GM18867 (cell line): ENCODE results near the gene YTHDF1.
"Not testable (repeated sequence)": the region's sequence is repeated elsewhere in the genome, so short reads cannot be mapped to it uniquely, and the experiment has no call there.

Experiments used
- ATAC-seq: cut with Tn5 transposase; IDR thresholded peaks from one replicate; pipeline ENCODE4 v1.9.1; 2021; ENCODE audit warnings: mild to moderate bottlenecking, moderate library complexity; ENCODE audit not compliant: unreplicated experiment

The YTHDF1 gene

DNA sequence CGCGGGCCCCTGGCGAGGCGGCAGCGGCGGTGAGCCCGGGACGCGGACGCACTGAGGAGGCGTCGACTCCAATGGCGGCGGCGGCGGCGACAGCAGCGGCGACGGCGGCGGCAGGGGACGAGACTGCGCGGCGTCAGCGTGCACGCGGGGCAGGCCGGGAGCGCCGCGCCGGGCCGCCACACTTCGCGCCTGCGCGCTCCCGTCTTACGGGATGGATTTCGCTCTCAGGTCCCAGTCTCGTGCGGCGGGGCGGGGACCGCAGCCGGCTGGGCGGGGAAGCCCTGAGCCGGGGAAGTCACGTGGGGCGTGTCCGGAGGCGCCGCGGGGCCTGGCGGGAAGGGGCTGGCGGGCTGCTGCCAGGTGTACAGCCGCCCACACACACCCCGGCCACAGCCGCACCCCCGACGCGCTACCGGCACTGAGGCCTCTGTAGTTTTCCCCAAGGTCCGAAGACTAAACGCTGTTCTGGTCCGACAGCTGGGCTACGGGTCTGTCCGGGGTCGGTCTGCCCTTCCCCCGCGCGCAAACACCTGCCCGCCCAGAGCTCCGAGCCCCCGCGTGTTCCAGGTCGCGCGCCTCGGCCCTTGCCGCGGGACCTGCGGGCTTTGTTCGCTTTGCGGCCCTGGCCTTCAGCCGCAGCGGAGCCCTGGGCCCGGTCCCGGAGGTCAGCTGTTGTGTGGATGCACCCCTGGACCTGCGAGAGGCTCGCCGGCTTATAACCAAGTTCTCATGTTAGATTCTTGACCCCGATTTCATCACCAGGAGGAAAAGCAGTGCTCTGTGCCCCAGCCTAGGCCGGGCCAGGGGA, at the start of gene YTHDF1:
Gene YTHDF1 (minus strand): TSS at position 91 of the 808 bp plus-strand sequence. CDS start 239 bp downstream, outside the sequence.
- ATAC-seq: peak; percentile 84

DNA sequence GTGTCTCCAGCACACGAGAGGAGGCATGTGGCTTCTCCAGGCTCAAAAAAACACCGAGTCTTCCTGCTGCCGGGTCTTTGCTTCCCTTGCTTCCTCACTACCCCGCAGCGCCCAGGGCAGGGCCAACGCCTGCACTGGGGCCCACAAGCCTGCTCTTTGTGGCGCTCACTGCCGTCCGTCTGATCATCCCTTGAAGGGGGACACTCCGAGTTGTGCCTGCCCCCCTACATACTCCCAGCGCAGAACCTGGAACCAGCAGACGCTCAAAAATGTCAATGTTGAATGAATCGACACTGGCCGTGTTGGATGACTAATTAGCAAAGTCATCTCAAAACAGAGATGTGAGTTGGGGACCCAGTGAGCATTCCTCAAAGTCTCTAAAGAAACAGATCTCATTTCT, 48.6 kb upstream of the YTHDF1 start:
- no peak for ATAC-seq

DNA sequence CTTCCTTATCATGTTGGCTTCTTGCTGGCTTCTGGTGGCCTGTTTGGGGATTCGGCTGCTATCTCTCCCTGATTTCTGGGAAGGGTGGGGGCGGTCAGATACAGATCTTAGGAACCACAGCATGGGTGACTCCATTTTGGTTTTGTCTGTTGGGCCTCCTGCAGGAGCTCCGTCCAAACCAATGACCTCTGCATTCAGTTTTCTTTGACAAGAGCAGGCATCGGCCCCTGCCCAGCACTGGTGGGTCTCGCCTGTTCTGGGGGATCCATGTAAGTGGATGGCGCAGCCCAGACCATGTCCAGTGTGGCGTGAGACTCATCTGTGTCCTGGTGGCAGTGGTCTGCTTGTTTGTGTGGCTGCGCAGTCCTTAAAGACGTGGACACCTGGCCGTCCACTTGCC, 48.1 kb upstream of the YTHDF1 start:
- no peak for ATAC-seq

DNA sequence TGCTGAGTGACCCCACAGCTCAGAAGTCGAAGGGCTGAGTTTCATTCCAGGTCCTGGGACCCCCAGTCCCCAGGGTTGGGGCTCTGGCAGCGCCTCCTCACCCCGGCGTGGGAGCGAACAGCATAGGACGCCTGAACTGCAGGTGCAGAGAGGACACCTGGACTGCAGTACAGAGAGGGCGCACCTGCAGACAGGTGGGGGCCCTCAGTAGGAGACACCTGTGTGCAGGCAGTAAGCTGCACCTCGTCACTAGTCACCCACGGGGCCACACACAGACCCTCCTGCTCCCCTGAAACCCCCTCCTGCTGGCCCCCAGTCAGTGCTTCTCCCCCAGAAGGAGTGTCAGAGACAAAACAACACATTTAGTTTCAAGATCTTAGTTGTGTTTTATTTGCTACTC, 46.9 kb upstream of the YTHDF1 start:
- no peak for ATAC-seq

DNA sequence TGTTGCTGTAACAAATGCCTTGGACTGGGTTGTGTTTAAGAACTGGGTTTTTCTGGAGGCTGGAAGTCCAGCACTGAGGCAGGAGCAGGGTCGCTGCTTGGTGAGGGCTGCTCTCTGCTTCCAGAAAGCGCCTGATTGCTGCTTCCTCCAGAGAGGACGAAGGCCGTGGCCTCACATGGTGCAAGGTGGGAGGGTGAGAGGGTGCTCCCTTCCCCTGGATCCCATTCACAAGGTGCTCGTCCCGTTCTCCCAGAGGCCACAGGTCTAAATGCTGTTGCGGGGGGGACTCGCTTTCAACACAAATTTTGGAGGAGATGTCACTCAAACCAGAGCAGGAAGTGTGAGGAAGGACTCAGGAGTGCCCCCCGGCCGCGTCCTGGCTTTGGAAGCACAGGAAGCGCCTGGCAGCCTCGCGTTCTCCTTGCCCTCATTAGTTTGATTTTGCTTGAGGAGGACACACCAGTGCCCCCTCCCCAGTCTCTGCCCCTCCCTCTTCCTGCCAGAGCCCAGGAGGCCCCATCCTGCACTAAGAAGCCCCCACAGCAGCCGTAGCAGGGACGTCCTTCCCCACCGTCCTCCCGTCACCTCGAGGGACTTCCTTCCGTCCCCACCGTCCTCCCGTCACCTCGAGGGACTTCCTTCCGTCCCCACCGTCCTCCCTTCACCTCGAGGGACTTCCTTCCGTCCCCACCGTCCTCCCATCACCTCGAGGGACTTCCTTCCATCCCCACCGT, 46.0 kb upstream of the YTHDF1 start:
- ATAC-seq: no peak

DNA sequence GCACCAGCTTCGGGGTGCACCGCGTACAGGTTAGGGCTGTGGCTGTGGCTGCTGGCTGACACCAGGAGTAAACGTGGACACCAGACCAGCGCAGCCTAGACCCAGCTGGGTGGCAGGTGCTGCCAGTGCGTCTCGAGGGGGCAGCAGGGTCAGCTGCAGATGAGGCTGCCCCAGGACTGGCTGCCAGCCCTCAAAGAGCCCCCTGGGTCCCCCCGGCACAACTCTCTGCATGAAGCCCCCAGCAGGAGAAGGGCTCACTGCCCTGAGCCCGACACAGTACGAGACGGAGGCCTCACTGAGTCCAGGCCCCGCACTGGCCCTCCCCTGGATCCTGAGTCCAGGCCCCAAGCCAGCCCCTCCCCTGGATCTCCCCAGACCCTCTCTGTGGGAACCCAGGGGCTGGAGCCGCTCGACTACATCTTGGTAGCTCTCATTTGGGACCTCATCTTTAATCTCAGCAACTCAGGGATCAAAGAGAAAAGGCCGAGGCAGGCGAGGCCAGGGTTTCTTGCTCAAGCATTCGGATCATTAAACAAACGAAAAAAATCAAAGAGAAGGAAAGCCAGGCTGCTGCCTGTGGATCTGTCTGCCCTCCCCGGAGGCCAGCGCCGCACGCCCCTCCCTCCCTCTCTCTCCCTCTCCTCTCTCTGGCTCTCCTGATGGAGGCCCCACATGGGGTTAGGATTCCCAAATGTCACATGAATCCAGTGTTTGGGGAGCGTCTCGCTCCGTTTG, 45.3 kb upstream of the YTHDF1 start:
- no peak for ATAC-seq

DNA sequence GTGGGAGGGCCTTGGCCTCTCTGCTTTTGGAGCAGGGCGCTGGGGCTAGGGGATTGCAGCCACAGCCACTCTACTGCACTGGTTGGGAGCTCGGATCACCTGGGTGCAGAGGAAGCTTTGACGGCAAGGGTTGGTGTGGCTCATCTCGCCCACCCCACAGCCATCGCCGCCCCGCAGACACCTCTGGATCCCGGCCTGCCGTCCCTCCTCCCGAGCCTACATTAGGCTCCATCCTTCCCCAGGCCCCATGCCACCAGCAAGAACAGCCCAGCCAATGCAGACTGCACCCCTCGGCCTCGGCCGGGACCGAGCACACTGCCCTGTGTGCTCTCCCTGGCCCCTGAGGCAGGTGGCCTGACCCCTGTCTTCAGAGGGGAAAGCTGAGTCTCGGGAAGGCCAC, 44.6 kb upstream of the YTHDF1 start:
- no peak for ATAC-seq

DNA sequence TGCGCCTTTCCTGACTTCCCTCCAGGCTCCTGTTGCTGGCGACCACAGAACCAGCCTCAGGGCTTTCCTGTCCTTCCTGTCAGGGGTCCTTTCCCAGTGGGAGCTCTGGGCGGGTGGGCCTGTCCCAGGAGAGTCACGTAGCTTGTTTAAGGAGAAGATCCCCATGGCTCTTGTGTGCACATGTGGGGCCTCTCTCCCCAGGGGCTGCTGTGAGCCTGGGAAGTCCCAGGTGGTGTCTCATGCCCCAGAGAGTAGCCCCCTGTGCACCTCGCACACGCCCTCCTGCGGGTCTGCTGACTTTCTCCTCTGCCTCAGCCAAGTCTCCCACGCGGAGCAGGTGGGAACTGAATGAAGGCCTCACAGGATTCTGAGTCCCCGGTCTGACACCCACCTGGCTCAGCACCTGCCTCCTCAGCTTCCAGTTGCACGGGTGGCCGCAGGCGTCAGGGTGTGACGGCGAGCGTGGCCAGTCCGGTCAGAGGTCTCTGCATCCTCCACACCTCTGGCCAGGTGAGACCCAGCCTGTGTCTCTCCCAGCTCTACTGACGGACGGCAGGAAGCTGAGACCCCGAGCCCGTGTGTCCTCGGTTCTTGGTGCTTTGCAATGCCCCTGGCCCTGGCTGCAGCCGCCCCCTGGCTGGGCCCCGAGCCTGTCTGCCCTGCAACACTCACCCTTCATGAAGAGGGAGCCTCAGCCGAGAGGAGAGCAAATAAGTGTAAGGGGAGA, 44.0 kb upstream of the YTHDF1 start:
- ATAC-seq: no peak

DNA sequence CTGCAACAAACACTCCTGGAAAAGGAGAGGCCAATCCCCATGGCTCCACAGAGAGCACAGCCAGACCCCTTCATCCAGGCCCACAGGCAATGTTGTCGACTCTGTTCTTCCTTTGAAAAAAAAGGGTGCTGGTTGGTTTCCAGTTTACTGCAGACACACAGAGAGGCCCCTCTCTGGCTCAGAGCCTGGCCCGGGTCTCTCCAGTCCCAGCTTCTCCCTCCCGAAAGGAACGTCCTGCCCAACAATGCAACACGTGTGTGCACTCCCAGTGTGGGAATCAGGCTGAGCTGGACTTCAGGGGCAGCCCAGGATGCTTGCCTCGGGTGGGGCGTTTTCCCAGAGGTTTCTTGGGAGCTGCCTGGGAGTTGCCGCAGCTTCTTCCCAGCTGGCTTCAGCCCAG, 42.9 kb upstream of the YTHDF1 start:
- ATAC-seq: no peak

DNA sequence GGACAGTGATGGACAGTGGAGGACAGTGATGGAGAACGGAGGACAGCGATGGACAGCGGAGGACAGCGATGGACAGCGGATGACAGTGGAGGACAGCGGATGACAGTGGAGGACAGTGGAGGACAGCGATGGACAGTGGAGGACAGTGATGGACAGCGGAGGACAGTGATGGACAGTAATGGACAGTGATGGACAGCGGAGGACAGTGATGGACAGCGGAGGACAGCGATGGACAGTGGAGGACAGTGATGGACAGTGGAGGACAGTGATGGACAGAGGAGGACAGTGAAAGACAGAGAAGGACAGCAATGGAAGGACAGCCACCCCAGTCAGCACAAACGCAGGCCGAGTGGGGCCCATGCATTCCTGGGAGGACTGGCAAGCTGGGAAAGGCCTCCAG, 41.7 kb upstream of the YTHDF1 start:
- ATAC-seq: no peak

DNA sequence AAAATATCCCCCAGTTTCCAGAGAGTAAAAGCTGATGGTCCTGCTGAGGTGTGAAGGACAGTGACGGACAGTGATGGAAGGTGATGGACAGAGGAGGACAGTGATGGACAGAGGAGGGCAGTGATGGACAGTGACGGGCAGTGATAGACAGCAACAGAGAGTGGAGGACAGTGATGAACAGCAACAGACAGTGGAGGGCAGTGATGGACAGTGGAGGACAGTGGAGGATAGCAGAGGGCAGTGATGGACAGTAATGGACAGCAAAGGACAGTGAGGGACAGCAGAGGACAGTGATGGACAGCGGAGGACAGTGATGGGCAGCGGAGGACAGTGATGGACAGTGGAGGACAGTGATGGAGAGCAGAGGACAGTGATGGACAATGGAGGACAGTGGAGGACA, 41.0 kb upstream of the YTHDF1 start:
- ATAC-seq: no peak

DNA sequence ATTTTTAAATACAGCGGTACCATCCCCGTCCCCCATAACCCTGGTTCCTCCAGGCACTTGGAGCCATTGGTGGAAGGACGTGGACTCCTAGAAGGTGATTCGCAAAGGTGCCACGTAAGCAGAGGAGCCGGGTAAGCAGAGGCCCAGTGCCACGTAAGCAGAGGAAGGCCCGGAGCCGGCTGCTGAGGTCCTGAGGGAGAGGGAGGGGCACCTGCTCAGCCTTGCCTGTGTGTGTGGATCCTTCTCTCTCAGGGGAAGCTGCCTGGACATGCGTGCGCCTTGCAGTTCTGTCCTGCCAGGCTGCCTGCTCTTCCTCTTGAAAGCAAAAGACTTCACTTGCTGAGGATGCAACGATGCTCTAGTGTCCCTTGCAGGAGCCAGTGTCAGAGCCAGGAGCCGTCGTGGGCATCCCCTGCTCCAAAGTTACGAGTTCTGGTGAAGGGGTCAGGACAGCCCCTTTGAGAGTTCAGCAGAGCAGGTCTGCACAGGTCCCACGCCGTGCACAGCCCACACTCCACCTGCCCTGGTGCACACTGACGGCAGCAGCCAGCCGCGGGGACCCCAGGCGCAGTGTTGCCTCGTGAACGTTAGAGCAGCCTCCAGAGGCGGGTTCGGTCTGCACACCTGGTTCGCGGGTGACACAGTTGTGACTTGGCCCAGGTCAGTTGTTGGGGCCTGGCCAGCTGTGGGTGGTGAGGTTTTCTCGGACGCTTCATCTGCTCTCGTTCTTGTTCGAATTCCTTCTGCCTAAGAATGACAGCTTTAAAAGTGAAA, 40.2 kb upstream of the YTHDF1 start:
- ATAC-seq: no peak

DNA sequence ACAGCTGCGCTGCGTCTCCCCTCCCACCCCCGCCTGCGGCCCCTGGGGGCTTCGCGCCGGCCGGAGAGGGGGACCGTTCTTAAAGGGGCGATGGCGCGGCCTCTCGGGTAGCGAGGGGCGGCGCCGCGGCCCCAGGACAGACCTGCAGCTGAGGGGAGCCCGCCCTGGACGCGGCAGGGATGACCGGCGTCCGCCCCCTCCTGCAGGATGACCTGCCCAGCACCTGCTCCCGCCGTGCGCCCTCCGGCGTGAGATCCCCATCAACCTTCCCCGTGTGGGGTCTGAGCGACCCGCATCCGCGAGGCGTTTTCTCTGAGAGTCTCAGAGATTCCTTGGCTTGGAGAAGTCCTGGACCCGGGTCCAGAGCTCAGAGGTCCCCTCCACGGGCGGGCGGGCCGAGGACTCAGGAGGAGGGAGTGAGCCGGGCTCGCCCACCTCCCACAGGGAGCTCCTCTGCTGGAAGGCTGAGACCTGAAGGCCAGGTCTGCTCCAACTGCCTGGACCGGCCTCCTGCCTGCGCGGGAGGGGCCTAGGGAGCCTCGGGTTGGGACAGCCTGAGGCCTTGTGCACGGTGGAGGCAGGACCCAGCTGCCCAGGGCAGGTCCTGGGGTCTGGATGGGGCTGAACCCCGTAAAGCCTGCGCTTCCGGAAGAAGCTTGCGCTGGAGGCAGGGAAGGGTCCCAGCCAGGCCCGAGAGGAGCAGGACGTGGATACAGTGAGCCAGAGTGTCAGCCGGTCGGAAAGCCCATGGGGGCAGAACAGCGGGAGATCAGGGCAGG, 38.9 kb upstream of the YTHDF1 start:
- ATAC-seq: no peak

DNA sequence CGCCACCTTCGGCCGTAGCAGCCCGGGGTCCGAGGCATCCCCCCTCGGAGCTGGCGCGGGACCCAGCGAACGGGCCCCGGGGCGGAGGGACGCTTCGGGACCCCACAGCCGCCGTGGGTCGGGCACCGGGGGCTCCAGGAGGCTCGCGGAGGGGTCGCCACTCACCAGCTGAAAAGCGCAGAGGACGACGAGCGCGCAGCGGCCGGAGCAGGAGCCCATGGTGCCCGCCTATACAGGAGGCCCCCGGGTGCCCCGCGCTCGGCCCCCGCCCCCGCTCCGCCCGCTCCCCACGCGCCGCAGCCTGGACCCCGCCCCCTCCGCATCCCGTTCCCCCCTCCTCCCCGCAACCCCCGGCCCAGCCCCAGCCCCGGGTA, 38.3 kb upstream of the YTHDF1 start, which contains the start of gene NKAIN4:
Gene NKAIN4 (minus strand): TSS at position 232 of the 374 bp plus-strand sequence. CDS start 13 bp downstream, at position 219.
- ATAC-seq: no peak

DNA sequence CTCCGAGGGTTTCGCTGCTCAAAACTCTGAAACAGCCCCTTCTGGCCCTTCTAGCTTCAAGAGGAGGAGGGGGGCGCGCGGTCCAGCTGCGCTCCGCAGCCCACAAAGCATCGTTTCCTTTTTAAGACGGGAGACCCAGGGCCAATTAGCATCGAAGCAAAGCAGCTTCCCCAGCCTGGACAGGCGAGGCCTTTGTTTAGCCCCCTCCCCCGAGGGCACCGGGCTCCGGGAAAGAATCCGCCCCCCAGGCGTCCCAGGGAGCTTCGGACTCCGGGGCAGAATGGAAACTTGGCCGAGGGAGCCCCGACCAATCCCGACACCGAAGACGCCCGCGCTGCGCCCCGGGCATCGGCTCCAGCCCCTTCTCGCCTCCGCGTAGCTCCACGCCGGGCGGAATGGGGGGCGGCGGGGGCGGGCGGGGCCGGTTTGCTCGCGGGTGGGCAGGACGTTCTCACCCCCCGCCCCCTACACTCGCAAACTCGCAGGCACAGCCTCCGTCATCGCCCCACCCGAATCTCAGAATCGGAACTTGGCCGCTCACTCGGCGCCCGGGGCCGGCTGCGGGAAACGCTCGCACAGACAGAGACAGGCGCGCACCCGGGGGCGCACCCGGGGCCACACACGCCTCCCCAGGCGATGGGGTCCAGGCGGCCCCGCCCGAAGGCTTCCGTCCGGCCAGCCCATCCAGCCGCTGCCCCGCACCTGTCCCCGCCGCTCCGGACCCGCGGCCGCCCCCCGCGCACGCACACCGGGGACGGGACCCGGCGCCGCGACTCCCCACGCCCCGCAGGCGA, 37.7 kb upstream of the YTHDF1 start:
- no peak for ATAC-seq

DNA sequence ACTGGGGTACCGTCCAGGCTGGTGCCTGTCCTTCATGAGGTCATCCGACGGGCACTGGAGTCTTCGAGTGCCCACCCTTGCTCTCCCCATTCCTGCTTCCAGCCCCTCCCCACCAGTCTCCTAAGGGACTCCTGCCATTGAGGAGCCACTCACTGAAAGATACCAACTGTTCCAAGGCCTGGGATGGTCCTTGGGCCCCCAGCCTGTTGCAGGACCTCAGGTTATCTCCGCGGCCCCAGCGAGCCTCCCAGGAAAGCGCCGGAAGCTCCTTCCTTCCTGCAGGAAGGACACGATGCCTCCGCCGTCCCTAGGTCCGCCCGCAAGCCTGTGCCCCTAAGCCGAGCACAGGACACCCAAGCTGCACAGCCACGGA, 37.1 kb upstream of the YTHDF1 start:
- no peak for ATAC-seq

DNA sequence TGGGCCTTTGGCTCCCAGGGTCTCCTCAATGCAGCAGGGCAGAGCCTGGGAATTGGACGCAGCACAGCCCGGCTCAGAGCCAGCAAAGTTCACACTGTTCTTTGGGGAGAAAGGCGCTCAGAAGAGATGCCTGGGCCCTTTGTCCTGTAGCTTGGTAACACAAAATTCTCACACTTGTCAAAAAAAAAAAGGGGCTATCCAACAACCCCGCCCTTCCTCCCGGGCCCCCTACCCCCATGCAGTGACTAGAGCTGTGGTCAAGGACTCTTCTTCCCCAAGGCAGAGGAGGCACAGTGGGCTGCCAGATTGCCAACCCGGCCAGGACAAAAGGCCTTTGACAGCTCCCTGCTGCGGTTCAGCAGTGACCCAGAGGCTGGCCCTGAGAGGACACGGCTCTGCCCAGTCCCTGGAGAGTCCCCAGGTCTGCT, 36.4 kb upstream of the YTHDF1 start:
- no peak for ATAC-seq

DNA sequence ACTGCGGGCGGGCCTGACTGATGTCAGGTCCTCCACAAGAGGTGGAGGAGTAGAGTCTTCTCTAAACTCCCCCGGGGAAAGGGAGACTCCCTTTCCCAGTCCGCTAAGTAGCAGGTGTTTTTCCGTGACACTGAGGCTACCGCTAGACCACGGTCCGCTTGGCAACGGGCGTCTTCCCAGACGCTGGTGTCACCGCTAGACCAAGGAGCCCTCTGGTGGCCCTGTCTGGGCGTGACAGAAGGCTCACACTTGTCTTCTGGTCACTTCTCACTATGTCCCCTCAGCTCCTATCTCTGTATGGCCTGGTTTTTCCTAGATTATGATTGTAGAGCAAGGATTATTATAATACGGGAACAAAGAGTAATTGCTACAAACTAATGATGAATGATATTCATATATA, 35.4 kb upstream of the YTHDF1 start:
- ATAC-seq: not testable (repeated sequence)

DNA sequence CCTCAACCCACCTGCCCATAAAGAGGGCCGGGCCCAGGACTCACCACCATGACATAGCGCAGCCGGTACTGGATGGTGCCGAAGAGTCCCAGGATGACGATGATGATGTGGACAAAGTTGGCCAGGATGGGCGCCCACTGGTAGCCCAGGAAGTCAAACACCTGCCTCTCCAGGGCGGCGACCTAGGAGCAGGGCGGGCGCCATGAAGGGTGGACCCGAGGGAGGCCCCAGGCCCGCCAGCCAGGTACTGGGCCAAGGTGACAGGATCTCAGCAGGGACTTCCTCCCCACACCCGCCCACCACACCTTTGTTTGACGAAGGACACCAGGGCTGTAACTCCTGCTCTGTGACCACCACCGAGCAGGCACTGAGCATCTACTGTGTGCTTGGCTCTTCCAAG, 34.0 kb upstream of the YTHDF1 start:
- ATAC-seq: no peak
